Hypothalamus (tissue), 51 donors: ENCODE data around the gene BLTP2.

ENCODE experiments used
- DNase-seq, 51 donors: peaks; one replicate each; lab custom pipeline; 2025; lab: John Stamatoyannopoulos, UW

The BLTP2 gene

GRCh38 chr17:28599311-28600184, 45.4 kb downstream of the BLTP2 start:
- DNase-seq, result peak in 24 of 51 donors; percentile 8 to 80 (median 37)

GRCh38 chr17:28598799-28599310, 46.1 kb downstream of the BLTP2 start, which contains the start of gene SPAG5:
SPAG5 (minus strand) TSS chr17:28599025; CDS start chr17:28598946, 79 bp downstream.
- peak in 50 of 51 donors; percentile 27 to 92 (median 82) for DNase-seq

DNA sequence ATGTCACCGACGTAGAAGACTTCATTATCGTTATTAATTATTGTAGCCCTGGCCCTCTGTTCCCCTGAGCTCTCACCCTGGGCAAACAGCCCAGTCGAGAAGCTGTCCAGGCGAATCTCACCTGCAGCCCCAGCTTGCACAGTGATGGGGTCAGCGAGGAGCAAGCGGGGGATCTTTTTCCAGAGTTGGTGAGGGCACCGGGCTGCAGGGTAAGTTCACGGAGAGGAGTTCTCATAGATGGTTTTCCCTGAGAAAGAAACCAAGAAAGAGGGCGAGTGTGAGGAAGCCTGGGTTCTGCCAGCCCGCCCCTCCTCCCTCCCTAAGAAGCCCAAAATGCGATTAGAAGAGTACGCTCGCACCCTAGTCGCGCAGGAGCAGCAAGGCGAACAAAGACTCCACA, 46.6 kb downstream of the BLTP2 start:
- DNase-seq, result no peak

DNA sequence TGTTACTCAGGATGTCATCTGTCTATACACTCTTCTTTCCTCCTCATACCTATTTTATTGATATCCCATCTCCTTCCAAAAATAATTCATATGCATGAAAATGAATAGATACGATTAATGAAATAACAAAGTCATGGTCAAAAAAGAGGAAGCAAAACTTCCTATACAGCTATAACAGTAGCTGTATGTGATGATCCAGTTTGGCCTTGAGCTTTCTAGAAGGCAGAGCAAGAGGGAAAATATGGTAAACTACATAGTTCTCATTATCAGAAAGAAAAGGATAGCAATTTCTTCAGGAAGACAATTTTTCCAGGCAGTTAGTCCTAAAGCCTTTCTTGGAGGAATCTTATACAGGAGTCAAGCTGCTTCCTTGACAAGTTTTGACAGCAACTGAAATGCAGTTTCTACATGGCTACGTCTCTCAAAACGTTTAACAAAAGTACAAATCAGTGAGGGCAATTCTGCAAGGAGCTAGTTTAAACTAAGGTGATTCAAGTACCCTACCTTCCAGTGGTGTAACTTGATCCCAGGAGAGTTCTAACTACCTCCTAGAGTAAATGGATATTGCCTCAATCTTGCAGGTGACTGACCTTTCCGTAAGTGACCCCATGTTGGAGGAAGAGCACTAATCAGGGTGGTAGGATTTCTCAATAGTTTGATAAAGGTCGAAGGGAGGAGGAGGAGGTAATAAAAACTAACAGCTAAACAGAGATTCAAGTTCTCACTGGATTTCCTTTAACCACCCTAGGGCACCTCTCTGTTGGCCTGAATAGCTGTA, 47.2 kb downstream of the BLTP2 start:
- DNase-seq, result no peak
